ENCODE data around the gene METTL25. TPM values are rescaled to one million over a fixed set of nuclear protein-coding genes. Genes with fewer than 3 reads are reported as not detected.

Gene METTL25
- total RNA-seq, 1 donor from 2014 or later = 11.9 TPM

GRCh38 chr12:82326905-82327503 is 31.3 kb upstream of the METTL25 start:
- H3K27ac Mint-ChIP-seq = no peak overlapping the region
- peaks cover 6% of the 10 kb centered on the region for H3K27me3 Mint-ChIP-seq (ENCODE audit: low read depth)
- DNase-seq (ENCODE audit: low spot score in 2 of 2, unreplicated experiment in 2 of 2) = no peak
- no peaks in the 10 kb centered on the region for H3K4me1 Mint-ChIP-seq
- no peaks in the 10 kb centered on the region for H3K36me3 Mint-ChIP-seq
- TF ChIP-seq, protein P1, sequence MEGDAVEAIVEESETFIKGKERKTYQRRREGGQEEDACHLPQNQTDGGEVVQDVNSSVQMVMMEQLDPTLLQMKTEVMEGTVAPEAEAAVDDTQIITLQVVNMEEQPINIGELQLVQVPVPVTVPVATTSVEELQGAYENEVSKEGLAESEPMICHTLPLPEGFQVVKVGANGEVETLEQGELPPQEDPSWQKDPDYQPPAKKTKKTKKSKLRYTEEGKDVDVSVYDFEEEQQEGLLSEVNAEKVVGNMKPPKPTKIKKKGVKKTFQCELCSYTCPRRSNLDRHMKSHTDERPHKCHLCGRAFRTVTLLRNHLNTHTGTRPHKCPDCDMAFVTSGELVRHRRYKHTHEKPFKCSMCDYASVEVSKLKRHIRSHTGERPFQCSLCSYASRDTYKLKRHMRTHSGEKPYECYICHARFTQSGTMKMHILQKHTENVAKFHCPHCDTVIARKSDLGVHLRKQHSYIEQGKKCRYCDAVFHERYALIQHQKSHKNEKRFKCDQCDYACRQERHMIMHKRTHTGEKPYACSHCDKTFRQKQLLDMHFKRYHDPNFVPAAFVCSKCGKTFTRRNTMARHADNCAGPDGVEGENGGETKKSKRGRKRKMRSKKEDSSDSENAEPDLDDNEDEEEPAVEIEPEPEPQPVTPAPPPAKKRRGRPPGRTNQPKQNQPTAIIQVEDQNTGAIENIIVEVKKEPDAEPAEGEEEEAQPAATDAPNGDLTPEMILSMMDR (IDR thresholded peaks at IDR 0.05; ENCODE audit: unreplicated experiment) = peak; percentile 74
- no peak overlapping the region for H3K4me3 Mint-ChIP-seq
- no peaks in the 10 kb centered on the region for H3K9me3 Mint-ChIP-seq

DNA sequence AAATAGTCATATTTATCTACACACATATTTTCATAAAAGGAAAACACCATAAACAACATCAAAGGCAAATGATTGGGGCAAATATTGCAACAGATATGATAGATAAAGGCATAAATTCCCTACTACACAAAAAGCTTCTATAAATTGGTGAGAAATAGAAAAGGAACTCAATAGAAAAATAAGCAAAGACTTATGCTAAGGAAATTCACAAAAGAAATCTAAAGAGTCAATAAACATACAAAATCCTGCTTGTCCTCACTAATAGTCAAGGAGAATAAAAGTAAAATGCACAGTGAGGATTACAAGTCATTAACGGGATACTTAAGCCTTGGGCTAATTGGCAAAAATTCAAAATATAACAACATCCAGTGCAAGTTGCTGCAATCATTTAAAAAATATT is 30.5 kb upstream of the METTL25 start:
- DNase-seq (ENCODE audit: low spot score in 2 of 2, unreplicated experiment in 2 of 2) = no peak
- no peaks in the 10 kb centered on the region for H3K4me1 Mint-ChIP-seq
- peaks cover 6% of the 10 kb centered on the region for H3K27me3 Mint-ChIP-seq (ENCODE audit: low read depth)
- H3K27ac Mint-ChIP-seq = no peak overlapping the region
- TF ChIP-seq, protein P1 (IDR thresholded peaks at IDR 0.05; ENCODE audit: unreplicated experiment) = no peak
- H3K36me3 Mint-ChIP-seq = no peaks in the 10 kb centered on the region
- H3K9me3 Mint-ChIP-seq = no peaks in the 10 kb centered on the region
- no peak overlapping the region for H3K4me3 Mint-ChIP-seq

- TF ChIP-seq, protein P1 (IDR thresholded peaks at IDR 0.05; ENCODE audit: unreplicated experiment) = no peak
- Mint-ChIP-seq H3K4me1 (no peaks in the 10 kb centered on the region), H3K36me3 (no peaks in the 10 kb centered on the region), H3K27ac (no peak overlapping the region), H3K27me3 (ENCODE audit: low read depth) (peaks cover 15% of the 10 kb centered on the region), H3K4me3 (no peak overlapping the region), H3K9me3 (no peaks in the 10 kb centered on the region)
- DNase-seq (ENCODE audit: low spot score in 2 of 2, unreplicated experiment in 2 of 2) = no peak
Observed at GRCh38 chr12:82329508-82329907, 28.8 kb upstream of the METTL25 start.

GRCh38 chr12:82350161-82350560 is 8.2 kb upstream of the METTL25 start:
- peaks cover 5% of the 10 kb centered on the region for H3K27me3 Mint-ChIP-seq (ENCODE audit: low read depth)
- H3K9me3 Mint-ChIP-seq = no peaks in the 10 kb centered on the region
- H3K27ac Mint-ChIP-seq = no peak overlapping the region
- H3K36me3 Mint-ChIP-seq = peaks cover 7% of the 10 kb centered on the region
- H3K4me1 Mint-ChIP-seq = no peaks in the 10 kb centered on the region
- DNase-seq (ENCODE audit: low spot score in 2 of 2, unreplicated experiment in 2 of 2) = no peak
- H3K4me3 Mint-ChIP-seq = no peak overlapping the region
- TF ChIP-seq, protein P1 (IDR thresholded peaks at IDR 0.05; ENCODE audit: unreplicated experiment) = no peak

DNA sequence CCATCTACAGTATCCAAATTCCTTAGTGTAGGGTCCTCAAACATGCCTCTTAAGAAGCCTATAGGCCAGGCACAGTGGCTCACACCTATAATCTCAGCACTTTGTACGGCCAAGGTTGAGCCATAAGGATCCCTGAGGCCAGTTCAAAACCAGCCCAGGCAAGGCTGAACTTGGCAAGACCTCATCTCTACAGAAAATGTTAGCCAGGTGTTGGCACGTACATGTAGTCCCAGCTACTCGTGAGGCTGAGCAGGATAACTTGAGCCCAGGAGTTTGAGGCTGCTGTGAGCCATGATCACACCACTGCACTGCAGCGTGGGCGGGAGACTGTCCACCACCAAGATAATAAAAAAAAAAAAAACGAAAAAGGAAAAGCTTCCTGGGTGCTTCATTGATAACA is 6.9 kb upstream of the METTL25 start:
- Mint-ChIP-seq H3K4me3 (no peak overlapping the region), H3K36me3 (peaks cover 14% of the 10 kb centered on the region), H3K4me1 (peaks cover 8% of the 10 kb centered on the region), H3K9me3 (no peaks in the 10 kb centered on the region), H3K27me3 (ENCODE audit: low read depth) (no peaks in the 10 kb centered on the region), H3K27ac (no peak overlapping the region)
- TF ChIP-seq, protein P1 (IDR thresholded peaks at IDR 0.05; ENCODE audit: unreplicated experiment) = no peak
- DNase-seq (ENCODE audit: low spot score in 2 of 2, unreplicated experiment in 2 of 2) = no peak

DNA sequence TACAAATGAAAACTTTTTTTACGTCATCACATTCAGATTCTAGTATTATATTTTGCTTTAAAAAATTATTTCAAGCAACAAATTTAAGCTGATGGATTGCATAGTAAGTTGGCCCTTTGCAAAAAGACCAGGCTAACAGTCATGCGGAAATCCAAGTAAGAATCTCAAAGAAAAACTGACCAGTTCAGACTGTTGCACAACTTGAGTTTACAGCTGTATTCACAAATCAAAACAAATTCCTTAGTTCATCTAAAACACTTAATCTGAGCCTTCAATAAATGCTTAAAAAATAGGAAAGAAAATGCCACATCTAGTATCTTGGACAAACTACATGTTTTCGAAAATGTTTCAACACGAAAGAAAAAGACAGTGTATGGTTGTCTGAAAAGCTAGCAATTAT is 989 bp upstream of the METTL25 start:
- Mint-ChIP-seq H3K36me3 (peaks cover 22% of the 10 kb centered on the region), H3K4me1 (peaks cover 34% of the 10 kb centered on the region), H3K27ac (peak overlapping the region; percentile 100), H3K4me3 (peak overlapping the region; percentile 99), H3K9me3 (peaks cover 3% of the 10 kb centered on the region), H3K27me3 (ENCODE audit: low read depth) (no peaks in the 10 kb centered on the region)
- TF ChIP-seq, protein P1 (IDR thresholded peaks at IDR 0.05; ENCODE audit: unreplicated experiment) = no peak
- DNase-seq (ENCODE audit: low spot score in 2 of 2, unreplicated experiment in 2 of 2) = no peak

Data from mesothelial cell of epicardium (in vitro differentiated cells).